Effector memory CD4-positive, alpha-beta T cell (primary cell): ENCODE measurements around the gene KIF14.
"Not testable (repeated sequence)": the region's sequence is repeated elsewhere in the genome, so short reads cannot be mapped to it uniquely, and the experiment has no call there.

ENCODE experiments used
- DNase-seq, 3 donors: peaks; one replicate each; pipeline ENCODE4 v3.0.0-alpha.2; 2020
- H3K27ac ChIP-seq: 2 replicates; pipeline ENCODE4 v1.7.0; 2013; ENCODE audit warnings: mild to moderate bottlenecking, low read length, moderate library complexity; ENCODE audit not compliant: insufficient read depth, poor library complexity, severe bottlenecking
- H3K27me3 ChIP-seq: replicated peaks from 2 replicates; pipeline ENCODE4 v1.7.0; 2013; ENCODE audit warnings: mild to moderate bottlenecking, low read length; ENCODE audit not compliant: insufficient read depth, control insufficient read depth, poor library complexity, severe bottlenecking
- H3K36me3 ChIP-seq: 2 replicates; pipeline ENCODE4 v1.7.0; 2013; ENCODE audit warnings: mild to moderate bottlenecking, low read length, moderate library complexity; ENCODE audit not compliant: control insufficient read depth, insufficient read depth
- H3K4me1 ChIP-seq: 2 replicates; pipeline ENCODE4 v1.7.0; 2013; ENCODE audit warnings: low read length, mild to moderate bottlenecking; ENCODE audit not compliant: control insufficient read depth, insufficient read depth, poor library complexity, severe bottlenecking
- H3K4me3 ChIP-seq: 2 replicates; pipeline ENCODE4 v1.7.0; 2013; ENCODE audit warnings: low read length, low read depth, mild to moderate bottlenecking; ENCODE audit not compliant: insufficient read depth, poor library complexity, severe bottlenecking
- H3K9me3 ChIP-seq: 2 replicates; pipeline ENCODE4 v1.7.0; 2013; ENCODE audit warnings: mild to moderate bottlenecking, low read length, moderate library complexity; ENCODE audit not compliant: control insufficient read depth

KIF14 gene

GRCh38 chr1:200610846-200611245, 9.7 kb downstream of the KIF14 start:
- H3K4me1 ChIP-seq, result no peaks in the 10 kb centered on the region
- H3K36me3 ChIP-seq, result no peaks in the 10 kb centered on the region
- H3K27me3 ChIP-seq, result no peaks in the 10 kb centered on the region
- H3K27ac ChIP-seq, result no peak overlapping the region
- no peaks in the 10 kb centered on the region for H3K9me3 ChIP-seq
- no peak for DNase-seq
- no peak overlapping the region for H3K4me3 ChIP-seq

GRCh38 chr1:200602632-200603031, 17.9 kb downstream of the KIF14 start:
- H3K4me3 ChIP-seq, result no peak overlapping the region
- no peak for DNase-seq
- H3K9me3 ChIP-seq, result no peaks in the 10 kb centered on the region
- no peak overlapping the region for H3K27ac ChIP-seq
- no peaks in the 10 kb centered on the region for H3K27me3 ChIP-seq
- H3K36me3 ChIP-seq, result no peaks in the 10 kb centered on the region
- H3K4me1 ChIP-seq, result no peaks in the 10 kb centered on the region

- no peaks in the 10 kb centered on the region for H3K36me3 ChIP-seq
Observed at GRCh38 chr1:200590001-200590400, 30.6 kb downstream of the KIF14 start.

GRCh38 chr1:200588698-200589097, 31.9 kb downstream of the KIF14 start:
- no peak overlapping the region for H3K4me3 ChIP-seq
- no peaks in the 10 kb centered on the region for H3K27me3 ChIP-seq
- H3K9me3 ChIP-seq, result no peaks in the 10 kb centered on the region
- H3K4me1 ChIP-seq, result no peaks in the 10 kb centered on the region
- H3K36me3 ChIP-seq, result no peaks in the 10 kb centered on the region
- H3K27ac ChIP-seq, result no peak overlapping the region
- no peak for DNase-seq

More at GRCh38 chr1:200590001-200590400, 30.6 kb downstream of the KIF14 start:
- DNase-seq, result no peak
- Histone ChIP-seq H3K4me1 (no peaks in the 10 kb centered on the region), H3K27me3 (no peaks in the 10 kb centered on the region), H3K4me3 (no peak overlapping the region), H3K9me3 (no peaks in the 10 kb centered on the region), H3K27ac (no peak overlapping the region)

- H3K9me3 ChIP-seq, result no peaks in the 10 kb centered on the region
- no peaks in the 10 kb centered on the region for H3K36me3 ChIP-seq
- no peak overlapping the region for H3K4me3 ChIP-seq
- no peaks in the 10 kb centered on the region for H3K4me1 ChIP-seq
- no peak for DNase-seq
- no peak overlapping the region for H3K27ac ChIP-seq
- H3K27me3 ChIP-seq, result no peaks in the 10 kb centered on the region
Observed at GRCh38 chr1:200564319-200564718, 56.2 kb downstream of the KIF14 start.

- Histone ChIP-seq H3K4me3 (no peak overlapping the region), H3K36me3 (no peaks in the 10 kb centered on the region), H3K9me3 (no peaks in the 10 kb centered on the region), H3K27me3 (no peaks in the 10 kb centered on the region), H3K27ac (no peak overlapping the region), H3K4me1 (no peaks in the 10 kb centered on the region)
- no peak for DNase-seq
Observed at GRCh38 chr1:200561856-200562214, 58.7 kb downstream of the KIF14 start.

GRCh38 chr1:200558866-200559459, 61.6 kb downstream of the KIF14 start:
- Histone ChIP-seq H3K27me3 (no peaks in the 10 kb centered on the region), H3K9me3 (no peaks in the 10 kb centered on the region), H3K4me1 (no peaks in the 10 kb centered on the region), H3K27ac (no peak overlapping the region), H3K4me3 (no peak overlapping the region), H3K36me3 (no peaks in the 10 kb centered on the region)
- DNase-seq, result no peak

- Histone ChIP-seq H3K36me3 (no peaks in the 10 kb centered on the region), H3K27me3 (no peaks in the 10 kb centered on the region), H3K4me3 (no peak overlapping the region), H3K9me3 (no peaks in the 10 kb centered on the region), H3K27ac (no peak overlapping the region), H3K4me1 (no peaks in the 10 kb centered on the region)
- DNase-seq, result no peak
Observed at GRCh38 chr1:200556002-200556401, 64.5 kb downstream of the KIF14 start.

- DNase-seq, H3K9me3 ChIP-seq, H3K36me3 ChIP-seq, H3K4me3 ChIP-seq, H3K4me1 ChIP-seq, H3K27me3 ChIP-seq, H3K27ac ChIP-seq: not testable (repeated sequence)
Observed at GRCh38 chr1:200552737-200553136, 67.8 kb downstream of the KIF14 start.

- Histone ChIP-seq H3K9me3 (no peaks in the 10 kb centered on the region), H3K4me3 (no peak overlapping the region), H3K27ac (no peak overlapping the region), H3K27me3 (no peaks in the 10 kb centered on the region), H3K36me3 (no peaks in the 10 kb centered on the region), H3K4me1 (no peaks in the 10 kb centered on the region)
- no peak for DNase-seq
Observed at GRCh38 chr1:200550367-200550766, 70.2 kb downstream of the KIF14 start.
